Loucy (cell line): ENCODE measurements around the gene KRT79.

Experiments used
- H2AFZ ChIP-seq: fragments of 200-600 bp; sonication (generic); 2 replicates; pipeline ENCODE4 v1.6.0; 2016; ENCODE audit warnings: antibody characterized with exemption, mild to moderate bottlenecking, low read length, moderate library complexity
- H3F3A ChIP-seq: fragments of 200-600 bp; 2 replicates; pipeline ENCODE4 v1.6.0; 2016; ENCODE audit warnings: antibody characterized with exemption, low read depth, mild to moderate bottlenecking
- H3K27me3 ChIP-seq: fragments of 200-600 bp; sonication (generic); 2 replicates; pipeline ENCODE4 v1.6.1; 2014; ENCODE audit warnings: low read length, mild to moderate bottlenecking; ENCODE audit not compliant: insufficient read depth, poor library complexity, severe bottlenecking
- H3K36me3 ChIP-seq: fragments of 200-600 bp; sonication (generic); 2 replicates; pipeline ENCODE4 v1.6.1; 2016; ENCODE audit warnings: low read length; ENCODE audit not compliant: insufficient read depth
- H3K4me1 ChIP-seq: fragments of 200-600 bp; sonication (generic); 2 replicates; pipeline ENCODE4 v1.5.1; 2014; ENCODE audit warnings: low read length, mild to moderate bottlenecking; ENCODE audit not compliant: insufficient read depth, poor library complexity, severe bottlenecking
- H3K4me2 ChIP-seq: fragments of 200-600 bp; sonication (generic); 2 replicates; pipeline ENCODE4 v1.6.0; 2014; ENCODE audit warnings: antibody characterized with exemption, low read length, low read depth, mild to moderate bottlenecking; ENCODE audit not compliant: poor library complexity, severe bottlenecking
- H3K4me3 ChIP-seq: fragments of 200-600 bp; sonication (generic); 2 replicates; pipeline ENCODE4 v1.5.1; 2014; ENCODE audit warnings: low read length, mild to moderate bottlenecking, mixed read lengths; ENCODE audit not compliant: poor library complexity, severe bottlenecking
- H3K79me2 ChIP-seq: fragments of 200-600 bp; sonication (generic); 2 replicates; pipeline ENCODE4 v1.6.1; 2014; ENCODE audit warnings: low read length; ENCODE audit not compliant: insufficient read depth
- H3K9ac ChIP-seq: fragments of 200-600 bp; sonication (generic); 2 replicates; pipeline ENCODE4 v1.6.0; 2014; ENCODE audit warnings: mild to moderate bottlenecking, low read depth, low read length, moderate library complexity; ENCODE audit not compliant: poor library complexity, severe bottlenecking
- H3K9me2 ChIP-seq: fragments of 200-600 bp; sonication (generic); replicated peaks from 2 replicates; pipeline ENCODE4 v1.6.1; 2016; ENCODE audit warnings: low read depth, low read length, mixed read lengths
- H3K9me3 ChIP-seq: fragments of 200-600 bp; sonication (generic); 2 replicates; pipeline ENCODE4 v1.6.1; 2014; ENCODE audit warnings: mild to moderate bottlenecking, antibody characterized with exemption, low read length, low read depth; ENCODE audit not compliant: insufficient read depth
- H4K20me1 ChIP-seq: fragments of 200-600 bp; sonication (generic); 2 replicates; pipeline ENCODE4 v1.6.0; 2014; ENCODE audit warnings: antibody characterized with exemption, low read length, mild to moderate bottlenecking; ENCODE audit not compliant: insufficient read depth, poor library complexity, severe bottlenecking
- CTCF ChIP-seq: fragments of 200-600 bp; sonication (generic); conservative IDR thresholded peaks from 2 replicates; pipeline ENCODE4 v1.5.1; 2014; ENCODE audit warnings: mild to moderate bottlenecking, antibody characterized with exemption, low read length
- EZH2phosphoT487 ChIP-seq: fragments of 200-600 bp; IDR thresholded peaks from 2 replicates; pipeline ENCODE4 v1.6.1; 2018; ENCODE audit warnings: antibody characterized with exemption, mild to moderate bottlenecking, moderate library complexity, borderline replicate concordance

Gene KRT79

GRCh38 chr12:52874573-52875435, 40.7 kb upstream of the KRT79 start:
- Histone ChIP-seq H2AFZ (no peak overlapping the region; the same call in 1 of the 2 replicates), H3K4me3 (peak overlapping the region; percentile 57), H3K4me1 (peaks cover 35% of the 10 kb centered on the region), H3K36me3 (no peaks in the 10 kb centered on the region), H3K9me3 (no peaks in the 10 kb centered on the region), H3F3A (no peaks in the 10 kb centered on the region), H3K27me3 (no peaks in the 10 kb centered on the region), H3K9me2 (no peaks in the 10 kb centered on the region), H3K79me2 (no peaks in the 10 kb centered on the region), H3K4me2 (peak overlapping the region; percentile 61), H3K9ac (peak overlapping the region; percentile 21), H4K20me1 (no peaks in the 10 kb centered on the region)
- no peak for TF ChIP-seq EZH2phosphoT487

DNA sequence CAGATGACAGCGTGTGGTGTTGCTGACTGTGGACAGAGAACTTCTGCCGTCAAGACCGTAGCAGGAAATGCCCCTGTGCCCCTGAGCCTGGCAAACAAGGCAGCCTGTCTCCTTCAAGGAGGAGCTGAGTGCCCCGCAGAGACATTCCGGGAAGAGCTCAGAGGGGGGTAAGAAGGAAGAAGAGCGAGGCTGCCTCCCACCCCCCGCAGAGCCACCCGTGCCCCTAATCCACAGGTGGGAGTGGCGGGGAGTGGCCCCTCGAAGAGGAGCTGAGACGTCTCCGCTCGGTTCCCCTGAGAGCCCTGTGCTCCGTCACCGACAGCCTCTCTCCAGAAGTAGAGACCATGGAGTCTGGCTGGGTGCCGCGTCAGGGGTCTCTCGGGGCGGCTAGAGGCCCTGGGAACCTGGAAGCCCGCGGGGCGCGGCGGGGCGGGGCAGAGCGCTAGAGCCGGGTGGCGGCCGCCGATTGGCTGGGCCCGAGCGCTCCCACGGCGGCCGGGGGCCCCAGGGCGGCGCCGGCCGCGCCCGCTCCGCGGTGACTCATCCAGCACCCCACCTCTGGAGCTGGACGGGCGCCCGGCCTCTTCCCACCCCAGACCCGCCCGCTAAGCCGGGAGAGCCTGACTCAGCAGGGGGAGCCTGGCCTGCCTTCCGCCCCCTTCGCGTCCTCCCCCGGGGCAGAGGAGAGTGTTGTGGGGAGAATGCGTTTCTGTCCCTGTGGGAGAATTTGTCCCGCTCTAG, 39.9 kb upstream of the KRT79 start:
- Histone ChIP-seq H3F3A (no peaks in the 10 kb centered on the region), H3K4me3 (peak overlapping the region; percentile 66), H3K36me3 (no peaks in the 10 kb centered on the region), H3K4me2 (peak overlapping the region; percentile 70), H3K79me2 (no peaks in the 10 kb centered on the region), H3K4me1 (peaks cover 35% of the 10 kb centered on the region), H4K20me1 (no peaks in the 10 kb centered on the region), H3K9me2 (no peaks in the 10 kb centered on the region), H3K9ac (peak overlapping the region; percentile 49), H3K9me3 (no peaks in the 10 kb centered on the region), H2AFZ (peak overlapping the region; percentile 87; the same call in 1 of the 2 replicates), H3K27me3 (no peaks in the 10 kb centered on the region)
- TF ChIP-seq EZH2phosphoT487 = no peak
- no peak for TF ChIP-seq CTCF

- H4K20me1 ChIP-seq = no peaks in the 10 kb centered on the region
- no peaks in the 10 kb centered on the region for H3F3A ChIP-seq
- no peaks in the 10 kb centered on the region for H3K9me2 ChIP-seq
- no peaks in the 10 kb centered on the region for H3K9me3 ChIP-seq
- H3K4me2 ChIP-seq = peak overlapping the region; percentile 70
- no peaks in the 10 kb centered on the region for H3K79me2 ChIP-seq
- TF ChIP-seq CTCF (no peak), EZH2phosphoT487 (no peak)
- no peaks in the 10 kb centered on the region for H3K27me3 ChIP-seq
- peak overlapping the region; percentile 66 for H3K4me3 ChIP-seq
- peak overlapping the region; percentile 87; the same call in 1 of the 2 replicates for H2AFZ ChIP-seq
- H3K9ac ChIP-seq = peak overlapping the region; percentile 49
- H3K36me3 ChIP-seq = no peaks in the 10 kb centered on the region
- H3K4me1 ChIP-seq = peaks cover 35% of the 10 kb centered on the region
Observed at GRCh38 chr12:52873513-52873831, 39.4 kb upstream of the KRT79 start.
